Measurements from ENCODE around the gene GET4. TPM values are rescaled to one million over a fixed set of nuclear protein-coding genes. Genes with fewer than 3 reads are reported as not detected.

The GET4 gene
- total and polyA plus RNA-seq, 2 of the 4 experiments (the other 2 are of a cell fraction): 11.3 to 30.9 TPM

- no peaks in the 10 kb centered on the region for H3K36me3 ChIP-seq (ENCODE audit: control insufficient read depth, insufficient read depth, low read length)
- TF ChIP-seq RFX5 (IDR thresholded peaks at IDR 0.05; ENCODE audit: low read depth, low read length) (no peak), MAFK (IDR thresholded peaks at IDR 0.05; ENCODE audit: low read depth, low read length) (no peak)
- H4K91ac ChIP-seq (ENCODE audit: insufficient read depth, low read depth, low read length): no peak overlapping the region
- no peak overlapping the region for H3K4me2 ChIP-seq (ENCODE audit: low read depth, low read length)
- no peak for DNase-seq
- H3K4me1 ChIP-seq (ENCODE audit: control insufficient read depth, insufficient read depth, low read length): no peaks in the 10 kb centered on the region
- ATAC-seq (ENCODE audit: low read depth): no peak
- no peak overlapping the region for H2BK5ac ChIP-seq (ENCODE audit: low read depth, low read length, poor library complexity, severe bottlenecking)
- H3K9me1 ChIP-seq (ENCODE audit: insufficient read depth, low read length): no peaks in the 10 kb centered on the region
- no peak overlapping the region for H3K4ac ChIP-seq (ENCODE audit: low read depth, low read length)
- no peak overlapping the region for H3K18ac ChIP-seq (ENCODE audit: low read depth, low read length)
- H3K79me1 ChIP-seq (ENCODE audit: low read depth in 1 of 2, low read length in 2 of 2): no peaks in the 10 kb centered on the region
- no peak overlapping the region for H2AK9ac ChIP-seq (replicated peaks; ENCODE audit: low read depth, low read length, poor library complexity)
- dilution Hi-C loops (cut with HindIII; ENCODE audit: low sequenced_read_pairs, unreplicated experiment) (no loop called here), in situ Hi-C loops (cut with MboI; ENCODE audit: low sequenced_read_pairs) (no loop called here), intact Hi-C loops (cut with micrococcal nuclease) (no loop called here)
- peak overlapping the region; percentile 43 for H2AFZ ChIP-seq (replicated peaks; ENCODE audit: low read length, poor library complexity)
- H3K27me3 ChIP-seq (ENCODE audit: control insufficient read depth, insufficient read depth, low read length): peaks cover 6% of the 10 kb centered on the region
- no peak overlapping the region for H3K56ac ChIP-seq (ENCODE audit: extremely low read depth, insufficient read depth, low read length)
- H3K14ac ChIP-seq (replicated peaks; ENCODE audit: low read depth, low read length): no peak overlapping the region
- no peak overlapping the region for H3K4me3 ChIP-seq (ENCODE audit: insufficient read depth, low read depth, low read length)
- H2BK15ac ChIP-seq (ENCODE audit: low read depth, low read length): no peak overlapping the region
- no peaks in the 10 kb centered on the region for H4K20me1 ChIP-seq (ENCODE audit: insufficient read depth, low read length)
- POLR2A ChIA-PET (ENCODE audit: unreplicated experiment): no interaction called here
- no peaks in the 10 kb centered on the region for H3K9me3 ChIP-seq (ENCODE audit: control insufficient read depth, insufficient read depth, low read length)
- H3K23ac ChIP-seq (ENCODE audit: low read depth, low read length): no peak overlapping the region
- CTCF ChIA-PET: no interaction called here
- no peak overlapping the region for H3K9ac ChIP-seq (ENCODE audit: low read depth, low read length)
- WGBS, 2 experiments (ENCODE audit: extremely low coverage in 2 of 2, insufficient read length in 1 of 2): 97% methylated on average over 17 of the region's 27 CpGs; no CpG with 5 or more reads in 1 of the 2 experiments
- no peak overlapping the region for H2BK20ac ChIP-seq (ENCODE audit: low read depth, low read length)
- no peak overlapping the region for H2AK5ac ChIP-seq (ENCODE audit: low read depth, low read length)
- no TSS peak for BruUV-seq (replicated peaks)
- no peak overlapping the region for H3K27ac ChIP-seq (ENCODE audit: insufficient read depth, low read length)
- H2BK120ac ChIP-seq (ENCODE audit: low read depth, low read length): no peak overlapping the region
- H4K5ac ChIP-seq (ENCODE audit: low read depth, low read length): no peak overlapping the region
- H4K8ac ChIP-seq (ENCODE audit: low read depth in 2 of 2, low read length in 2 of 2): no peak overlapping the region
Observed at GRCh38 chr7:938546-939185, 62.3 kb downstream of the GET4 start.

All from IMR-90 (cell line).